Stimulated activated CD4-positive, alpha-beta T cell treated with anti-CD3 and anti-CD28 coated beads, Interleukin-12 subunit alpha, Interleukin-12 subunit beta, amount 100 ng/mL, for 24 hours (primary cell): ENCODE results near the gene SPATA25.
"Not testable (repeated sequence)": the region's sequence is repeated elsewhere in the genome, so short reads cannot be mapped to it uniquely, and the experiment has no call there.

Experiments
- DNase-seq, 2 experiments: peaks; one replicate each; pipeline ENCODE4 v3.0.0-alpha.2; 2020; ENCODE audit warnings: low read depth in 2 of 2

The SPATA25 gene

GRCh38 chr20:45917790-45918141, 30.3 kb upstream of the SPATA25 start:
- DNase-seq: no peak

DNA sequence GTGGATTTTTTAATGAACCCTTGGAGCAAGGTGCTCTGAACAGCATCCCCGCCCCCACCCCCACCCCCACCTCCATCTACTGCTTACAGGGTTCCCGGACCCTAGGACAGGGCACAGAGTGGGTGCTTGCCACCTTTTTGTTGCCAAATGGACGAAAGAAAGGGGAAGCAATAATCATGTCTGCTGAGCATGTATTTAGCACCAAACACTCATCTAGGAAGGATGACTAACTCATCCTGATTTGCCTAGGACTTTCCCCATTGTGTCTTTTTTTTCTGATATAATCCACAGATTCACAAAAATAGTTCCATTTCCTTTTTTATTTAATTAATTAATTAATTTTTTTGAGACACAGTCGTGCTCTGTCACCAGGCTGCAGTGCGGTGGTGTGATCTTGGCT, 25.7 kb upstream of the SPATA25 start:
- no peak for DNase-seq

- no peak for DNase-seq
Measured at GRCh38 chr20:45912344-45912682, 24.9 kb upstream of the SPATA25 start.

- DNase-seq: no peak
Measured at GRCh38 chr20:45911486-45912343, 24.3 kb upstream of the SPATA25 start, which contains the start of gene PLTP. Gene PLTP (minus strand): TSS chr20:45912155. CDS start chr20:45911452, 703 bp downstream.

GRCh38 chr20:45910670-45911485, 23.5 kb upstream of the SPATA25 start:
- peak; percentile 85 to 96 for DNase-seq

DNA sequence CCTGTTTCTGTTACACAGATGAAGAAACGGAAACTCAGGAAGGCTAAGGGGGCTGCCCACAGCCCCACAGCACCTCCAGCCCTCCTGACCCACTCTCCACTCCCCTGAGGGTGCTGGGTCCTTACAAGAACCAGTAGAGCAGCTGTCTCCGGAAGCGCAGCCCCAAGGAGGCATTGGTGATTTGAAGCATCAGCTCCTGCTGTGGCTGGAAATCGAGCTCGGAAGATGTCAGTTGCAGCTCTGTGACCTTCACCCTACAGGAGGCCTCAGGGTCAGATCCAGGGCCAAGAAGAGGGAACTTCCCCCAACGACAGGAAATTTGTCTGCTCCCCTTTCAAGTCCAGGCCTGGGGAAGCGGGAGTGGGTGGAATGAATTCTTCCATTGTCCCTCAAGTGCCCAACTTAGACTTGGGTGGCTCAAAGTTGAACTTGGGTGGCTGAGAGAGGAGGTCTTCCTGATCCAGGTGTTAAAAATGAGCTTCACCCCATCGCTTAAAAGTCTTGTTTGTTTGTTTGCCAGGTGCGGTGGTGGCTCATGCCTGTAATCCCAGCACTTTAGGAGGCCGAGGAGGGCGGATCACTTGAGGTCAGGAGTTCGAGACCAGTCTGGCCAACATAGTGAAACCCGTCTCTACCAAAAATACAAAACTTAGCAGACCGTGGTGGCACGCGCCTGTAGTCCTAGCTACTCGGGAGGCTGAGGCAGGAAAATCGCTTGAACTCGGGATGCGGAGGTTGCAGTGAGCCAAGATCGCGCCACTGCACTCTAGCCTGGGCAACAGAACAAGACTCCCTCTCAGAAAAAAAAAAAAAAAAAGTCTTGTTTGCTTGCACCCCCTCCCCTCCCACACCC, 22.6 kb upstream of the SPATA25 start:
- no peak for DNase-seq

GRCh38 chr20:45909336-45909808, 21.9 kb upstream of the SPATA25 start:
- DNase-seq: no peak

DNA sequence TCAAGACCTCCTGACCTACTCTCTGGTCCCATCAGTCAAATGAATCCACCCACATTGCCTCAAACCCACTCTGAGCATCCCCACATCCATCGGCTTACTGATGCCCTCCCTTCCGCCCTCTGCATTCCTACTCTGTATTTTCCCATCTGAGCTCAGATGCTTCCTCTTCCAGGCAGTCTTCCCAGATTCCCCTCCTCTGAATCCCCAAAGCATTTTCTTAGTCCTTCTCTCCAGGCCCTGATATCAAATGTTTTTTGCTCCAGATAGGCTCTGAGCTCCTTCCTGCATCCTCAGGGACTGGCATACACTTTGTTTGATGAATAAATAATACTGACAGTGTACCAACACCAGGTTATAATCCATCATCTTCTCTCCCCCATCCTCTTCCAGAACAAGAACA, 20.7 kb upstream of the SPATA25 start:
- no peak for DNase-seq

GRCh38 chr20:45907219-45907948, 20.0 kb upstream of the SPATA25 start:
- no peak for DNase-seq

DNA sequence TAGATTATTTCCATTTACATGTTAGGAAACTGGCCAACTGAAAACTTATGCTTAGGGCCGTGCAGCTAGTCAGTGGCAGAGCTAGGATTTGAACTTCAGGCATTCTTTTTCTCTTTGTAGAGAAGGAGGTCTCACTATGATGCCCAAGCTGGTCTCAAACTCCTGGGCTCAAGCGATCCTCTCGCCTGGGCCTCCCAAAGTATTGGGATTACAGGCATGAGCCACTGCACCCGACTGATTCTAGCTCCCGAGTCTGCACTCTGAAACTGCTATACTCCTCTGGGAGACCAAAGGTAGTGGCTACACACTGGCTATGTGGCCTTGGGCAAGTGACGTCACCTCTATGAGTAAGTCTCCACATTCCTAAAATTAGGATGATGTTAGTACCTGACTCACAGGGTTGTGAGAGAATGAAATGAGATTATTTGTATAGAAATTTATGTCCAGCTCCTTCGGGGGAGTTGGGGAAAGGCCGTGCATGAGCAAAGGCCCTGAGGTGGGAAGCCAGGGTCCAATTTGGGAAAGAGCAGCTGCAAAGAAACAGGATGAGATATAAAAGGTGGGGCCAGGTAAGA, 18.2 kb upstream of the SPATA25 start:
- no peak for DNase-seq

DNA sequence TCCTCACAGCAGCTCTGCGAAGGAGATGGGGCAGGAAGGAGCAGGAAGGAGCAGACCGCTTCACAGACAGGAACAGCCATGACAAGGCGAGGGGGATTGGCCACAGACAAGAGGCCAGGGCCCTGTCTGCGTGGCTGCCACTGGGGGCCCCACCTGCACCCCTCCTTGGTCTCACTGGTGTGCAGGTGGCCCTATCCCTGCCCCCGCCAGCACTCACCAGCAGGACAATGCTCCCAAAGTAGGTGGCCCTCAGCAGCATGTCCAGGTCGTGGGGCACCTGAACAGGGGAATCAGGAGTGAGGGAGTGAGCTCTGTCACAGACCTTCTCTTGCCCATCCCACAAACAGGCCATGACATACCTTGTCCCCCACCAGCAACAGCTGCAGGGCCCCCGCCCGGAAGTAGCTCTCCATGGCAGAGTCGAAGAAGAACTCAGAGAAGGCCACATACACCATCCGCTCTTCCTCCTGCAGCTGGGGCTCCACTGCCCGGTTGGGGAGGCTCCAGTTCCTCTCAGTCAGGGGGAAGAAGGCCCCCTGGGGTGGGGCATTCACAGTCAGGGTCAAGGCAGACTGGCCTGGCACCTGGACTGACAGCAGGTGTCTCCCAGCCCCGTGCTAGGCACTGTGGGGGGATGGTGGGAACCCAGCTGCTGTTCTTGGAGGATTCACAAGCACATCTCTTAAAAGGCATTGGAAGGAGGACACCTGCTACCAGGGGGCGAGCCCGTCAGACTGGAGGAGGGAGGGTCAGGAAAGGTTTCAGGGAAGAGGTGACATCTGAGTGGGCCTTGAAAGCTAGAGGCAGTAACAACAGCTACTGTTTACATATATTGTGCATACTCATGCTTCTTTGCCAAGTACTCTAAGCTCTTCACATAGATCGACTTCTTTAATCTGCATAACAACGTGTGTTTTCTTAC, 17.4 kb upstream of the SPATA25 start:
- no peak for DNase-seq

DNA sequence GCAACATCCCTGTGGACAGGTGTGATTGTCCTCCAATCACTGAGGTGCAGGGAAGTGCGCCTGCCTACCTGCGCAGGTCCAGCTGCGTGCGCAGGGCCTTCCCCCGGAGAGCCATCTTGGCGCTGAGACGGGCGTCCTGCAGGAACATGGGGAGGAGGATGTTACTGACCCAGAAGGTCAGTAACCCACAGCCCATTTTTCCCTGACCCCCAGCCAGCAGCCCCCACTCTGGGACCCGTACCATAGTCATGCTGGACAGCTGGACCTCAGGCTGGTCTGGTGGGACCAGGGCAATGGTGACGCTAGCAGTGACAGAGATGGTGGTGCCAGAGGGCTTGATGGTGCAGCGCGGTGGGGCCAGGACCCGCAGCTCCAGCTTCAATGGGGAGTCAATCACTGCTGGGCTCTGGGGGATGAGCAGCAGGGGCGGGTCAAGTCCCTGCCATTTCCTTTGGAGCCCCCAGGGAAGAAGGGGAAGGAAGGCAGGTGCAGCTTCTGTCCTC, 14.8 kb upstream of the SPATA25 start:
- DNase-seq: no peak

- not testable (repeated sequence) for DNase-seq
Measured at GRCh38 chr20:45901332-45901731, 13.9 kb upstream of the SPATA25 start.

GRCh38 chr20:45899046-45899835, 11.8 kb upstream of the SPATA25 start:
- no peak for DNase-seq

GRCh38 chr20:45898285-45898684, 10.9 kb upstream of the SPATA25 start:
- no peak for DNase-seq

GRCh38 chr20:45897692-45898091, 10.3 kb upstream of the SPATA25 start:
- no peak for DNase-seq

DNA sequence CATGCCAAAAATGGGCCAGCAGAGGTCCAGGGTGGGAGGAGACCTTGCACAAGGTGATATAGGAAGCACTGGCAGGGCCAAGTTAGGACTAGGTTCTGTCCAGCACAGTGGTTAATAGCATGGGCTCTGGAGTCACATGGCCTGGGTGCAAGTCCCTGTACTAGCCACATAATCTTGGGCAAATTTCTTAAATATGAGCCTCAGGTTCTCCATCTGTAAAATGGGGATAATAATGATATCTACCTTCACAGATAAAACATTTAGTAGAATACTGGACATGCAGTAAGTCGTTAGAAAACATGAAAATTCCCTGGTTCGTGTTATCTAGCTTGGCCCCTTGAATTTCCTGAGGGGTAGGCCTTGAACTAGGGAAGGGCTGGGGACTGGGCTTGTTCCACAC, 9.9 kb upstream of the SPATA25 start:
- no peak for DNase-seq

GRCh38 chr20:45896641-45897161, 9.3 kb upstream of the SPATA25 start:
- DNase-seq: no peak

DNA sequence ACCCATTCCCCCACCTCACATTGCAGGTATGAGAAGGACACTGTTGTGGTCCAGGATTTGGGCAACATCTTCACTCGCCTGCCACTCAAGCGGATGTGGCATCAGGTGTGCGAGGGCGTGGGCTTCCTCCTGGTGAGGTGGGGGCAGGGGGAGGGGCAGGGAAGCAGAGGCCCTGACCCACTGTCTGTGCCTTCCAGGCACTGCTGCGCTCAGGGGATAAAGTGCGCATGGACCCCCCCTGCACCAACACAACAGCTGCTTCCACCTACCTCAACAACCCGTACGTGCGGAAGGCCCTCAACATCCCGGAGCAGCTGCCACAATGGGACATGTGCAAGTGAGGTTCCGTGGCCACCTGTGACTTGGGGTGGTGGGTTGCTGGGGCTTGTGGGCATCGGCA, 7.4 kb upstream of the SPATA25 start:
- no peak for DNase-seq
